Esophagus muscularis mucosa (tissue), 4 donors: Measurements from ENCODE around the gene CDK5. TPM values are rescaled to one million over a fixed set of nuclear protein-coding genes. Genes with fewer than 3 reads are reported as not detected.

Experiments used
- DNase-seq: peaks from one replicate; pipeline ENCODE4 v3.0.0-alpha.2; 2017; ENCODE audit errors: extremely low spot score
- H3K27ac ChIP-seq, 4 donors: fragments of 200-600 bp; sonication (generic); replicated peaks in 1 of 4; 1 replicate in 3 of 4; 2 replicates in 1 of 4; pipeline ENCODE4 v1.5.1; 2016 to 2019; ENCODE audit warnings: mild to moderate bottlenecking in 1 of 4
- H3K27me3 ChIP-seq, 4 donors: fragments of 200-600 bp; sonication (generic); one replicate each; pipeline versions ENCODE4 v1.5.1 to v1.6.0; 2016 to 2019
- H3K36me3 ChIP-seq, 4 donors: fragments of 200-600 bp; sonication (generic); one replicate each; pipeline ENCODE4 v1.5.1; 2016 to 2019
- H3K4me1 ChIP-seq, 4 donors: fragments of 200-600 bp; sonication (generic); one replicate each; pipeline ENCODE4 v1.5.1; 2016 to 2019
- H3K4me3 ChIP-seq, 4 donors: fragments of 200-600 bp; sonication (generic); 1 replicate in 2 of 4; 2 replicates in 2 of 4; pipeline ENCODE4 v1.5.1; 2016 to 2019; ENCODE audit warnings: mild to moderate bottlenecking in 4 of 4, moderate library complexity in 1 of 4
- H3K9me3 ChIP-seq, 4 donors: fragments of 200-600 bp; sonication (generic); 1 replicate in 3 of 4; 2 replicates in 1 of 4; pipeline ENCODE4 v1.5.1; 2016 to 2019
- CTCF ChIP-seq, 3 experiments: fragments of 200-600 bp in 2 of 3; fragments of 450-650 bp in 1 of 3; sonication (generic) in 2 of 3; IDR thresholded peaks; one replicate each; pipeline ENCODE4 v1.5.1; 2017 to 2019; ENCODE audit warnings: antibody characterized with exemption in 3 of 3, mild to moderate bottlenecking in 2 of 3, moderate library complexity in 1 of 3
- EP300 ChIP-seq: sonication (generic); formaldehyde crosslinking; IDR thresholded peaks from one replicate; pipeline ENCODE4 v1.6.1; 2017; ENCODE audit warnings: antibody characterized with exemption
- POLR2A ChIP-seq: fragments of 450-650 bp; IDR thresholded peaks from one replicate; pipeline ENCODE4 v1.6.1; 2017; ENCODE audit warnings: antibody characterized with exemption, moderate library complexity, mild to moderate bottlenecking, low read depth
- POLR2AphosphoS5 ChIP-seq, 2 donors: sonication (generic); formaldehyde crosslinking; IDR thresholded peaks; one replicate each; pipeline ENCODE4 v1.6.1; 2017; ENCODE audit warnings: antibody characterized with exemption in 2 of 2
- WGBS: methylation state at CpG from one replicate; pipeline ENCODE4 v1.1.5; 2018; 5-methylcytosine and 5-hydroxymethylcytosine counted together
- intact Hi-C: fragments of 100-400 bp; cut with DNase I; formaldehyde crosslinking; loops from one replicate; pipeline ENCODE4 v1.15.1; 2023
- total RNA-seq, 4 donors: library from RNA; depleted of rRNA; stranded (reverse); fragments of >200 nt; gene quantifications; one replicate each; pipeline versions ENCODE4 v1.1.0 to v1.2.1, GENCODE V29; 2016

The CDK5 gene
- total RNA-seq, 4 donors from 2014 or later: 5.3 to 10.4 (median 9.7) TPM

DNA sequence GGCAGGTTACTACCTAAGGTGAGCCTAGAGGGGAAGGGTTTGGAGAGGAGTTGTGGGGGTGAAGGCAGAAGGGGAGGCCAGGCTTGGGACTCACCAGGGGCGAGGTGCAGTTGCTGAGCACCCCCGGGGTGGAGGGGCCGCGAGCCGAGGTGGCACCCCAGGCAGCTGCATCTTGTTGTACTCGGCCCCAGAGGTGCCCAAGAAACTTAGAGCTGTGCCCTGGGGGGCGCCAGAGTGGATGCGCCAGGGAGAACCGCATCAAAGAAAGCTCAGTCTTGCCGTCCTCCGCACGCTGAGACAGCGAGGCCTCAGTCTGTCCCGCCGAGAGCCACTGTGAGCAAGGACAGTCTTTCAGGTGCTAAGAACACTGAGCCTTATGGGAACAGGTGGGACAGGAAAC is 40.8 kb downstream of the CDK5 start:
- H3K27me3 ChIP-seq: peaks cover 0 to 91% (median 41%) of the 10 kb centered on the region in 4 donors
- 93% methylated on average over 15 of the region's 15 CpGs for WGBS

GRCh38 chr7:151016505-151016904 is 41.2 kb downstream of the CDK5 start:
- intact Hi-C loops: loop anchor here (10.0 kb wide), 1 partner anchor 242 kb away; no protein-coding TSS in a partner anchor
- Histone ChIP-seq H3K27me3 (peaks cover 0 to 91% (median 41%) of the 10 kb centered on the region in 4 donors), H3K27ac (no peak overlapping the region), H3K36me3 (peaks cover 0 to 24% (median 0%) of the 10 kb centered on the region in 4 donors), H3K4me3 (no peak overlapping the region), H3K4me1 (peaks cover 35 to 43% (median 39%) of the 10 kb centered on the region in 4 donors), H3K9me3 (no peaks in the 10 kb centered on the region)
- 81% methylated on average over 8 of the region's 8 CpGs for WGBS
- TF ChIP-seq POLR2A (no peak), CTCF (IDR thresholded peaks at IDR 0.05) (no peak), EP300 (no peak), POLR2AphosphoS5 (IDR thresholded peaks at IDR 0.05) (no peak)
- DNase-seq: no peak

More for the DNA sequence above, 40.8 kb downstream of the CDK5 start:
- no peak overlapping the region for H3K4me3 ChIP-seq
- H3K4me1 ChIP-seq: peaks cover 35 to 43% (median 39%) of the 10 kb centered on the region in 4 donors
- no peak for DNase-seq
- H3K9me3 ChIP-seq: no peaks in the 10 kb centered on the region
- no peak overlapping the region for H3K27ac ChIP-seq
- TF ChIP-seq POLR2AphosphoS5 (IDR thresholded peaks at IDR 0.05) (no peak), POLR2A (no peak), EP300 (no peak), CTCF (IDR thresholded peaks at IDR 0.05) (no peak)
- intact Hi-C loops: loop anchor here (10.0 kb wide), 1 partner anchor 242 kb away; no protein-coding TSS in a partner anchor
- H3K36me3 ChIP-seq: peaks cover 0 to 24% (median 0%) of the 10 kb centered on the region in 4 donors

DNA sequence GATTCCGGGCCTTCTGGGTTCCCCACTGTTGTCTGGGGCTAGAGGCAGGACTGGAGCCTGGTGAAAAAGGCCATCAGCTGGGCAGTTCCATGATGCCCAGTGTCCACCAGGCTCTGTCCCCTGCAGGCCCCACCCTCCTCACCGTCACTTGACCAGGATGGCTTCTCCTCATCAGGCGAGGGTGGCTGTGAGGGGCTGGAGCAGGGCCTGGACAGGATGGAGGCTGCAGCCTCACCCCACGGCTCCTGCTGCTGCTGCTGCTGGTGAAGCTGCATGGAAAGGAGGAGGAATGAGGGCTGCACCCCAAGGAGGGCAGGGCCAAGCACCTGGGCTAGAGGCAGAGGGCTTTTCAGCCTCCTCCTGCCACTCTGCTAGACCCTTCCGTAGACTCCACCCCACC is 41.7 kb downstream of the CDK5 start:
- 85% methylated on average over 4 of the region's 5 CpGs for WGBS
- Histone ChIP-seq H3K27ac (no peak overlapping the region), H3K9me3 (no peaks in the 10 kb centered on the region), H3K27me3 (peaks cover 0 to 94% (median 41%) of the 10 kb centered on the region in 4 donors), H3K4me1 (peaks cover 35 to 43% (median 39%) of the 10 kb centered on the region in 4 donors), H3K4me3 (no peak overlapping the region), H3K36me3 (peaks cover 0 to 24% (median 0%) of the 10 kb centered on the region in 4 donors)
- TF ChIP-seq CTCF (IDR thresholded peaks at IDR 0.05) (no peak), POLR2AphosphoS5 (IDR thresholded peaks at IDR 0.05) (no peak), EP300 (no peak), POLR2A (no peak)
- DNase-seq: no peak
- intact Hi-C loops: loop anchor here (10.0 kb wide), 1 partner anchor 241 kb away; no protein-coding TSS in a partner anchor

GRCh38 chr7:151014950-151015349 is 42.7 kb downstream of the CDK5 start:
- Histone ChIP-seq H3K27me3 (peaks cover 0 to 94% (median 40%) of the 10 kb centered on the region in 4 donors), H3K27ac (no peak overlapping the region), H3K4me3 (no peak overlapping the region), H3K36me3 (peaks cover 0 to 26% (median 2%) of the 10 kb centered on the region in 4 donors), H3K4me1 (peaks cover 35 to 43% (median 39%) of the 10 kb centered on the region in 4 donors), H3K9me3 (no peaks in the 10 kb centered on the region)
- no peak for DNase-seq
- no peak for TF ChIP-seq CTCF (IDR thresholded peaks at IDR 0.05)
- TF ChIP-seq EP300: no peak
- TF ChIP-seq POLR2A: no peak
- TF ChIP-seq POLR2AphosphoS5 (IDR thresholded peaks at IDR 0.05): no peak
- intact Hi-C loops: loop anchor here (10.0 kb wide), 1 partner anchor 240 kb away; no protein-coding TSS in a partner anchor
- 67% methylated on average over 8 of the region's 8 CpGs for WGBS
